ENCODE data around the gene KCMF1. TPM values are rescaled to one million over a fixed set of nuclear protein-coding genes. Genes with fewer than 3 reads are reported as not detected.
A peak's percentile ranks its signal among the peaks of the same experiment; 100 is the strongest.

The KCMF1 gene
- total RNA-seq, 1 donor: 64.5 TPM

GRCh38 chr2:85042330-85042729, 71.4 kb downstream of the KCMF1 start:
- no peak for DNase-seq (ENCODE audit: low read depth)
- no peak for TF ChIP-seq CTCF (IDR thresholded peaks at IDR 0.05; ENCODE audit: insufficient read depth, low read length)

GRCh38 chr2:85048534-85048933, 77.6 kb downstream of the KCMF1 start:
- no peak for TF ChIP-seq CTCF (IDR thresholded peaks at IDR 0.05; ENCODE audit: insufficient read depth, low read length)
- DNase-seq (ENCODE audit: low read depth): no peak
- no peak overlapping the region for H3K4me3 ChIP-seq (ENCODE audit: low read depth, low read length)

More at GRCh38 chr2:85042330-85042729, 71.4 kb downstream of the KCMF1 start:
- no peak overlapping the region for H3K4me3 ChIP-seq (ENCODE audit: low read depth, low read length)

- no peak for TF ChIP-seq CTCF (IDR thresholded peaks at IDR 0.05; ENCODE audit: insufficient read depth, low read length)
- no peak for DNase-seq (ENCODE audit: low read depth)
- H3K4me3 ChIP-seq (ENCODE audit: low read depth, low read length): no peak overlapping the region
Measured at GRCh38 chr2:85049236-85049635, 78.3 kb downstream of the KCMF1 start.

GRCh38 chr2:85053802-85054201, 82.8 kb downstream of the KCMF1 start:
- H3K4me3 ChIP-seq (ENCODE audit: low read depth, low read length): no peak overlapping the region
- TF ChIP-seq CTCF (IDR thresholded peaks at IDR 0.05; ENCODE audit: insufficient read depth, low read length): no peak
- peak; percentile 30 for DNase-seq (ENCODE audit: low read depth)

- no peak for TF ChIP-seq CTCF (IDR thresholded peaks at IDR 0.05; ENCODE audit: insufficient read depth, low read length)
- DNase-seq (ENCODE audit: low read depth): no peak
Measured at GRCh38 chr2:85057226-85057962, 86.4 kb downstream of the KCMF1 start.

GRCh38 chr2:85061896-85062295, 90.9 kb downstream of the KCMF1 start:
- no peak for TF ChIP-seq CTCF (IDR thresholded peaks at IDR 0.05; ENCODE audit: insufficient read depth, low read length)
- no peak overlapping the region for H3K4me3 ChIP-seq (ENCODE audit: low read depth, low read length)
- DNase-seq (ENCODE audit: low read depth): no peak

More at GRCh38 chr2:85057226-85057962, 86.4 kb downstream of the KCMF1 start:
- H3K4me3 ChIP-seq (ENCODE audit: low read depth, low read length): no peak overlapping the region

- TF ChIP-seq CTCF (IDR thresholded peaks at IDR 0.05; ENCODE audit: insufficient read depth, low read length): no peak
- DNase-seq (ENCODE audit: low read depth): peak; percentile 27
- no peak overlapping the region for H3K4me3 ChIP-seq (ENCODE audit: low read depth, low read length)
Measured at GRCh38 chr2:85062565-85062964, 91.6 kb downstream of the KCMF1 start.
